Astrocyte of the spinal cord (primary cell): Measurements from ENCODE around the gene OR10G3.

Experiments
- DNase-seq: peaks from one replicate; pipeline ENCODE4 v3.0.0; 2011; ENCODE audit warnings: low read depth, low spot score
- H3K4me3 ChIP-seq: 2 replicates; pipeline ENCODE4 v1.5.1; 2011; ENCODE audit warnings: low read depth, mild to moderate bottlenecking, low read length, moderate library complexity
- in situ Hi-C: cut with HindIII; loops from 2 replicates; pipeline ENCODE4 v1.10.0; 2017; ENCODE audit warnings: low sequenced_read_pairs
- TF ChIP-seq, protein P1 (sequence below): IDR thresholded peaks from 2 replicates; pipeline ENCODE4 v1.5.1; 2012; ENCODE audit warnings: low read depth, mild to moderate bottlenecking, low read length, inconsistent platforms

OR10G3 gene

DNA sequence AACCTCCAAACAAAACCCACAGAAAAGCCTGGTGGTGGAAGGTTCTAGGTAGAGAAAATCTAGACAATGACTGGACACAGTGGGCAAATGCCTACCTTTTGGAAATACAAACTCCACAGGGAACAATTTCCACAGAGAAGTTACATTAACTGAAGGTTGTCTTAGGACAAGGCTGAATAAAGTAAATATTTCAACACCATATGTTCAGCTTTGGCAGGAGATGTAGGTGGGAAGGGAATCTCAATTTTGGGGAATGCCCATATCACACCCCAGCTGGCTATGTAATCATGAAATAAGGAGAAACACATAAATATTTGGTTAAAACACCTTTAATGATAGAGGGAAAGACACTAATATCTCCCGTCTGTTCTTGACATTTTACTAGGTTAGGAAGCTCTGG is 59.1 kb downstream of the OR10G3 start:
- DNase-seq: no peak
- in situ Hi-C loops: no loop called here
- TF ChIP-seq, protein P1, sequence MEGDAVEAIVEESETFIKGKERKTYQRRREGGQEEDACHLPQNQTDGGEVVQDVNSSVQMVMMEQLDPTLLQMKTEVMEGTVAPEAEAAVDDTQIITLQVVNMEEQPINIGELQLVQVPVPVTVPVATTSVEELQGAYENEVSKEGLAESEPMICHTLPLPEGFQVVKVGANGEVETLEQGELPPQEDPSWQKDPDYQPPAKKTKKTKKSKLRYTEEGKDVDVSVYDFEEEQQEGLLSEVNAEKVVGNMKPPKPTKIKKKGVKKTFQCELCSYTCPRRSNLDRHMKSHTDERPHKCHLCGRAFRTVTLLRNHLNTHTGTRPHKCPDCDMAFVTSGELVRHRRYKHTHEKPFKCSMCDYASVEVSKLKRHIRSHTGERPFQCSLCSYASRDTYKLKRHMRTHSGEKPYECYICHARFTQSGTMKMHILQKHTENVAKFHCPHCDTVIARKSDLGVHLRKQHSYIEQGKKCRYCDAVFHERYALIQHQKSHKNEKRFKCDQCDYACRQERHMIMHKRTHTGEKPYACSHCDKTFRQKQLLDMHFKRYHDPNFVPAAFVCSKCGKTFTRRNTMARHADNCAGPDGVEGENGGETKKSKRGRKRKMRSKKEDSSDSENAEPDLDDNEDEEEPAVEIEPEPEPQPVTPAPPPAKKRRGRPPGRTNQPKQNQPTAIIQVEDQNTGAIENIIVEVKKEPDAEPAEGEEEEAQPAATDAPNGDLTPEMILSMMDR: no peak
- H3K4me3 ChIP-seq: no peak overlapping the region

- in situ Hi-C loops: no loop called here
- H3K4me3 ChIP-seq: no peak overlapping the region
- DNase-seq: no peak
- TF ChIP-seq, protein P1: no peak
Measured at GRCh38 chr14:21518725-21519124, 61.2 kb downstream of the OR10G3 start.
